IMR-90 (cell line): ENCODE measurements around the gene ANK2. TPM values are rescaled to one million over a fixed set of nuclear protein-coding genes. Genes with fewer than 3 reads are reported as not detected.

Source experiments
- ATAC-seq: fragments of 200-7000 bp; cut with Tn5 transposase; 2 replicates; pipeline ENCODE4 v1.9.1; 2020; ENCODE audit warnings: low read depth, mild to moderate bottlenecking, moderate library complexity
- BruUV-seq: library from RNA; stranded (reverse); fragments of 400-500 nt; replicated peaks from 2 replicates; lab custom pipeline; 2021; lab: Mats Ljungman, UMichigan
- CTCF ChIA-PET: fragments of 300-600 bp; formaldehyde crosslinking; extraction: SDS; loops from one replicate; lab custom pipeline; 2021; ENCODE audit warnings: antibody characterized with exemption; lab: Yijun Ruan, JAX
- POLR2A ChIA-PET: fragments of 300-600 bp; sonication (Branson Sonifier 250); formaldehyde crosslinking; loops from one replicate; lab custom pipeline; 2022; ENCODE audit warnings: antibody characterized with exemption; ENCODE audit not compliant: unreplicated experiment; lab: Charles Lee
- DNase-seq: peaks from one replicate; pipeline ENCODE4 v3.0.0; 2013
- H2AFZ ChIP-seq: replicated peaks from 2 replicates; pipeline ENCODE3; 2013; ENCODE audit warnings: low read length, mild to moderate bottlenecking; ENCODE audit not compliant: poor library complexity
- H2AK5ac ChIP-seq: 2 replicates; pipeline ENCODE4 v1.6.1; 2013; ENCODE audit warnings: low read depth, low read length, inconsistent platforms
- H2AK9ac ChIP-seq: replicated peaks from 2 replicates; pipeline ENCODE3; 2013; ENCODE audit warnings: mild to moderate bottlenecking, low read depth, low read length, moderate library complexity; ENCODE audit not compliant: poor library complexity
- H2BK120ac ChIP-seq: 2 replicates; pipeline ENCODE4 v1.6.1; 2013; ENCODE audit warnings: low read depth, low read length, inconsistent platforms
- H2BK15ac ChIP-seq: 3 replicates; pipeline ENCODE4 v1.6.1; 2013; ENCODE audit warnings: low read depth, low read length, inconsistent platforms
- H2BK20ac ChIP-seq: 2 replicates; pipeline ENCODE4 v1.6.1; 2013; ENCODE audit warnings: low read depth, mild to moderate bottlenecking, inconsistent platforms, low read length, moderate library complexity
- H2BK5ac ChIP-seq: 2 replicates; pipeline ENCODE4 v1.6.1; 2013; ENCODE audit warnings: mild to moderate bottlenecking, low read depth, low read length, inconsistent platforms; ENCODE audit not compliant: poor library complexity, severe bottlenecking
- H3K14ac ChIP-seq: replicated peaks from 2 replicates; pipeline ENCODE4 v1.6.1; 2013; ENCODE audit warnings: low read depth, low read length, inconsistent platforms
- H3K18ac ChIP-seq: 2 replicates; pipeline ENCODE4 v1.6.1; 2013; ENCODE audit warnings: low read depth, low read length, control low read depth
- H3K23ac ChIP-seq: 2 replicates; pipeline ENCODE4 v1.6.1; 2013; ENCODE audit warnings: low read depth, low read length, inconsistent platforms
- H3K27ac ChIP-seq: 2 replicates; pipeline ENCODE4 v1.5.1; 2013; ENCODE audit warnings: mild to moderate bottlenecking, control low read depth, low read length; ENCODE audit not compliant: insufficient read depth
- H3K27me3 ChIP-seq: 2 replicates; pipeline ENCODE4 v1.6.1; 2013; ENCODE audit warnings: low read length; ENCODE audit not compliant: control insufficient read depth, insufficient read depth
- H3K36me3 ChIP-seq: 2 replicates; pipeline ENCODE4 v1.6.1; 2013; ENCODE audit warnings: low read length, mixed read lengths; ENCODE audit not compliant: control insufficient read depth, insufficient read depth
- H3K4ac ChIP-seq: 2 replicates; pipeline ENCODE4 v1.6.1; 2013; ENCODE audit warnings: low read depth, low read length, inconsistent platforms
- H3K4me1 ChIP-seq: 2 replicates; pipeline ENCODE4 v1.6.1; 2013; ENCODE audit warnings: low read length, mixed read lengths; ENCODE audit not compliant: control insufficient read depth, insufficient read depth
- H3K4me2 ChIP-seq: 2 replicates; pipeline ENCODE4 v1.6.1; 2013; ENCODE audit warnings: low read depth, mild to moderate bottlenecking, control low read depth, low read length, moderate library complexity
- H3K4me3 ChIP-seq: 2 replicates; pipeline ENCODE4 v1.5.1; 2013; ENCODE audit warnings: low read depth, mild to moderate bottlenecking, control low read depth, low read length, moderate library complexity; ENCODE audit not compliant: insufficient read depth
- H3K56ac ChIP-seq: 2 replicates; pipeline ENCODE4 v1.6.1; 2013; ENCODE audit warnings: low read length, inconsistent platforms; ENCODE audit not compliant: insufficient read depth; ENCODE audit errors: extremely low read depth
- H3K79me1 ChIP-seq, 2 experiments: 2 replicates each; pipeline ENCODE4 v1.6.1; 2013; ENCODE audit warnings: low read length in 2 of 2, inconsistent platforms in 1 of 2, low read depth in 1 of 2
- H3K9ac ChIP-seq: 2 replicates; pipeline ENCODE4 v1.6.1; 2013; ENCODE audit warnings: low read depth, low read length, control low read depth
- H3K9me1 ChIP-seq: 2 replicates; pipeline ENCODE4 v1.6.1; 2013; ENCODE audit warnings: low read length, inconsistent platforms; ENCODE audit not compliant: insufficient read depth
- H3K9me3 ChIP-seq: 2 replicates; pipeline ENCODE4 v1.6.1; 2013; ENCODE audit warnings: low read length; ENCODE audit not compliant: control insufficient read depth, insufficient read depth
- H4K20me1 ChIP-seq: 2 replicates; pipeline ENCODE4 v1.6.1; 2013; ENCODE audit warnings: low read length, inconsistent platforms; ENCODE audit not compliant: insufficient read depth
- H4K5ac ChIP-seq: 2 replicates; pipeline ENCODE4 v1.6.1; 2013; ENCODE audit warnings: mild to moderate bottlenecking, low read depth, low read length, control low read depth
- H4K8ac ChIP-seq, 2 experiments: 2 replicates each; pipeline ENCODE4 v1.6.1; 2013; ENCODE audit warnings: low read depth in 2 of 2, low read length in 2 of 2, control low read depth in 1 of 2, inconsistent platforms in 1 of 2
- H4K91ac ChIP-seq: 2 replicates; pipeline ENCODE4 v1.6.1; 2013; ENCODE audit warnings: low read depth, low read length, inconsistent platforms; ENCODE audit not compliant: insufficient read depth
- BHLHE40 ChIP-seq: fragments of 150-350 bp; IDR thresholded peaks from 2 replicates; pipeline ENCODE4 v1.6.1; 2016; ENCODE audit warnings: mild to moderate bottlenecking, low read depth, low read length
- CEBPB ChIP-seq: IDR thresholded peaks from 2 replicates; pipeline ENCODE4 v1.6.1; 2012; ENCODE audit warnings: low read depth, low read length, improper control_type of control experiment
- CHD1 ChIP-seq: IDR thresholded peaks from 2 replicates; pipeline ENCODE4 v1.6.1; 2012; ENCODE audit warnings: low read depth, low read length, improper control_type of control experiment
- FOS ChIP-seq: fragments of 150-350 bp; IDR thresholded peaks from 2 replicates; pipeline ENCODE4 v1.6.1; 2016; ENCODE audit warnings: low read depth, low read length
- MAFK ChIP-seq: IDR thresholded peaks from 2 replicates; pipeline ENCODE4 v1.6.1; 2012; ENCODE audit warnings: low read depth, low read length, improper control_type of control experiment
- MAZ ChIP-seq: IDR thresholded peaks from 2 replicates; pipeline ENCODE4 v1.6.1; 2012; ENCODE audit warnings: low read depth, mild to moderate bottlenecking, low read length, improper control_type of control experiment, moderate library complexity, borderline replicate concordance
- MXI1 ChIP-seq: IDR thresholded peaks from 2 replicates; pipeline ENCODE4 v1.6.1; 2012; ENCODE audit warnings: low read depth, mild to moderate bottlenecking, low read length, moderate library complexity, borderline replicate concordance
- NFE2L2 ChIP-seq: fragments of 150-350 bp; IDR thresholded peaks from 2 replicates; pipeline ENCODE4 v1.6.1; 2016; ENCODE audit warnings: low read depth, mild to moderate bottlenecking, low read length
- POLR2A ChIP-seq: IDR thresholded peaks from 2 replicates; pipeline ENCODE4 v1.6.1; 2012; ENCODE audit warnings: mild to moderate bottlenecking, low read depth, low read length
- RAD21 ChIP-seq: IDR thresholded peaks from 2 replicates; pipeline ENCODE4 v1.6.1; 2012; ENCODE audit warnings: low read length, improper control_type of control experiment
- RCOR1 ChIP-seq: IDR thresholded peaks from 2 replicates; pipeline ENCODE4 v1.6.1; 2012; ENCODE audit warnings: mild to moderate bottlenecking, low read length, improper control_type of control experiment; ENCODE audit not compliant: insufficient replicate concordance
- RFX5 ChIP-seq: IDR thresholded peaks from 2 replicates; pipeline ENCODE4 v1.8.0; 2012; ENCODE audit warnings: low read depth, mild to moderate bottlenecking, low read length, moderate library complexity
- SMC3 ChIP-seq: fragments of 150-350 bp; IDR thresholded peaks from 2 replicates; pipeline ENCODE4 v1.6.1; 2016; ENCODE audit warnings: low read depth, mild to moderate bottlenecking, antibody characterized with exemption, low read length, moderate library complexity
- WGBS, 2 experiments: methylation state at CpG; one replicate each; pipeline versions ENCODE4 v1.1.5 to v1.1.7; 2013; ENCODE audit warnings: missing lambda C conversion rate in 2 of 2; ENCODE audit not compliant: insufficient read length in 1 of 2; ENCODE audit errors: extremely low coverage in 2 of 2; 5-methylcytosine and 5-hydroxymethylcytosine counted together
- dilution Hi-C: fragments of 300-500 bp; cut with HindIII; formaldehyde crosslinking; loops from one replicate; pipeline ENCODE4 v1.14.3; 2018; ENCODE audit warnings: low sequenced_read_pairs; ENCODE audit not compliant: unreplicated experiment
- in situ Hi-C: fragments of 300-500 bp; cut with MboI; formaldehyde crosslinking; loops from 3 replicates; pipeline ENCODE4 v1.14.3; 2019; ENCODE audit warnings: low sequenced_read_pairs, inconsistent platforms, mixed read lengths
- intact Hi-C: fragments of 100-400 bp; cut with micrococcal nuclease; formaldehyde crosslinking; loops from 2 replicates; pipeline ENCODE4 v1.10.0; 2022
- polyA plus RNA-seq, 3 experiments: library from polyadenylated mRNA; depleted of rRNA; stranded (reverse); fragments of >200 nt; gene quantifications; 2 replicates each; pipeline ENCODE4 v1.2.3, GENCODE V29; 2012; ENCODE audit warnings: low replicate concordance in 1 of 3
- total RNA-seq: library from RNA; depleted of rRNA; stranded (reverse); fragments of >200 nt; gene quantifications from 2 replicates; pipeline ENCODE4 v1.2.3, GENCODE V29; 2012
- TF ChIP-seq, protein P1 (sequence below): fragments of 150-350 bp; IDR thresholded peaks from 2 replicates; pipeline ENCODE4 v1.6.1; 2017; ENCODE audit warnings: mild to moderate bottlenecking, antibody characterized with exemption, low read length, low read depth
- TF ChIP-seq, protein P2 (sequence below): conservative IDR thresholded peaks from 2 replicates; pipeline ENCODE4 v1.5.1; 2012; ENCODE audit warnings: mild to moderate bottlenecking, low read depth, low read length, improper control_type of control experiment
- TF ChIP-seq, protein P3 (sequence below): fragments of 150-350 bp; IDR thresholded peaks from 2 replicates; pipeline ENCODE4 v1.6.1; 2016; ENCODE audit warnings: low read depth, mild to moderate bottlenecking, low read length, moderate library complexity, borderline replicate concordance

Gene ANK2
- total and polyA plus RNA-seq, 2 of the 4 experiments (the other 2 are of a cell fraction) = 0.82 to 6.6 TPM

DNA sequence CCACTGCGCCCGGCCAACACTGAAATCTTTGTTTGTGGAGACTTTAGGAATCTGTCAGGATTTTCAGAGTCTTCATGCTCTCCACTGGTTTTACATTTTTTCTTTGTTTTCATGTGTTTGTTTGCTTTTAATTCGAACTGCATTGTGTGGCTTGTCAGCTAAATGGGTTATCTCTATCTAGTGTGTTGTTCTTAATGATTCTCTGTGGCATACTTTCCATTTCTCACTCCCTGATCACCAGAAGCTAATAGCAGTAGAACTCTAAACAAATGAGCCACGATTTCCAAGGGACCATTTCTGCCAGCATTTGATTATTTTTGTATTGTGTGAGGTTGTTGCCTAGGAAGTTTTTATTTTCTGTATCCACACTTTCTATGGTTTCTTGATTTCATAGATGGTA lies 359.7 kb downstream of the ANK2 start:
- H2AFZ ChIP-seq = no peak overlapping the region
- no peak overlapping the region for H4K5ac ChIP-seq
- dilution Hi-C loops = no loop called here
- H4K20me1 ChIP-seq = no peaks in the 10 kb centered on the region
- H3K9ac ChIP-seq = no peak overlapping the region
- no peak overlapping the region for H2AK5ac ChIP-seq
- ChIA-PET POLR2A (no interaction called here), CTCF (no interaction called here)
- H3K4me3 ChIP-seq = no peak overlapping the region
- no peaks in the 10 kb centered on the region for H3K9me3 ChIP-seq
- H3K18ac ChIP-seq = no peak overlapping the region
- no peaks in the 10 kb centered on the region for H3K27me3 ChIP-seq
- no TSS peak for BruUV-seq
- TF ChIP-seq, protein P1, sequence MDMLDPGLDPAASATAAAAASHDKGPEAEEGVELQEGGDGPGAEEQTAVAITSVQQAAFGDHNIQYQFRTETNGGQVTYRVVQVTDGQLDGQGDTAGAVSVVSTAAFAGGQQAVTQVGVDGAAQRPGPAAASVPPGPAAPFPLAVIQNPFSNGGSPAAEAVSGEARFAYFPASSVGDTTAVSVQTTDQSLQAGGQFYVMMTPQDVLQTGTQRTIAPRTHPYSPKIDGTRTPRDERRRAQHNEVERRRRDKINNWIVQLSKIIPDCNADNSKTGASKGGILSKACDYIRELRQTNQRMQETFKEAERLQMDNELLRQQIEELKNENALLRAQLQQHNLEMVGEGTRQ = no peak
- TF ChIP-seq MXI1 (no peak), MAFK (no peak), FOS (no peak), CEBPB (no peak), CHD1 (no peak), BHLHE40 (no peak), POLR2A (no peak), NFE2L2 (no peak), RAD21 (no peak), RCOR1 (no peak), MAZ (no peak), SMC3 (no peak), RFX5 (no peak)
- TF ChIP-seq, protein P2, sequence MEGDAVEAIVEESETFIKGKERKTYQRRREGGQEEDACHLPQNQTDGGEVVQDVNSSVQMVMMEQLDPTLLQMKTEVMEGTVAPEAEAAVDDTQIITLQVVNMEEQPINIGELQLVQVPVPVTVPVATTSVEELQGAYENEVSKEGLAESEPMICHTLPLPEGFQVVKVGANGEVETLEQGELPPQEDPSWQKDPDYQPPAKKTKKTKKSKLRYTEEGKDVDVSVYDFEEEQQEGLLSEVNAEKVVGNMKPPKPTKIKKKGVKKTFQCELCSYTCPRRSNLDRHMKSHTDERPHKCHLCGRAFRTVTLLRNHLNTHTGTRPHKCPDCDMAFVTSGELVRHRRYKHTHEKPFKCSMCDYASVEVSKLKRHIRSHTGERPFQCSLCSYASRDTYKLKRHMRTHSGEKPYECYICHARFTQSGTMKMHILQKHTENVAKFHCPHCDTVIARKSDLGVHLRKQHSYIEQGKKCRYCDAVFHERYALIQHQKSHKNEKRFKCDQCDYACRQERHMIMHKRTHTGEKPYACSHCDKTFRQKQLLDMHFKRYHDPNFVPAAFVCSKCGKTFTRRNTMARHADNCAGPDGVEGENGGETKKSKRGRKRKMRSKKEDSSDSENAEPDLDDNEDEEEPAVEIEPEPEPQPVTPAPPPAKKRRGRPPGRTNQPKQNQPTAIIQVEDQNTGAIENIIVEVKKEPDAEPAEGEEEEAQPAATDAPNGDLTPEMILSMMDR = no peak
- TF ChIP-seq, protein P3, sequence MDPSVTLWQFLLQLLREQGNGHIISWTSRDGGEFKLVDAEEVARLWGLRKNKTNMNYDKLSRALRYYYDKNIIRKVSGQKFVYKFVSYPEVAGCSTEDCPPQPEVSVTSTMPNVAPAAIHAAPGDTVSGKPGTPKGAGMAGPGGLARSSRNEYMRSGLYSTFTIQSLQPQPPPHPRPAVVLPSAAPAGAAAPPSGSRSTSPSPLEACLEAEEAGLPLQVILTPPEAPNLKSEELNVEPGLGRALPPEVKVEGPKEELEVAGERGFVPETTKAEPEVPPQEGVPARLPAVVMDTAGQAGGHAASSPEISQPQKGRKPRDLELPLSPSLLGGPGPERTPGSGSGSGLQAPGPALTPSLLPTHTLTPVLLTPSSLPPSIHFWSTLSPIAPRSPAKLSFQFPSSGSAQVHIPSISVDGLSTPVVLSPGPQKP = no peak
- no peaks in the 10 kb centered on the region for H3K36me3 ChIP-seq
- no peak overlapping the region for H3K4ac ChIP-seq
- H3K56ac ChIP-seq = no peak overlapping the region
- no peak overlapping the region for H3K23ac ChIP-seq
- H4K91ac ChIP-seq = no peak overlapping the region
- peaks cover 1% of the 10 kb centered on the region for H3K9me1 ChIP-seq
- H3K27ac ChIP-seq = no peak overlapping the region
- WGBS, 2 experiments = no CpG with 5 or more reads among the region's 4 CpGs
- H3K79me1 ChIP-seq = no peaks in the 10 kb centered on the region
- in situ Hi-C loops = loop anchor here (10.0 kb wide), 1 partner anchor 366 kb away; no protein-coding TSS in a partner anchor
- intact Hi-C loops = no loop called here
- H3K14ac ChIP-seq = no peak overlapping the region
- H2BK20ac ChIP-seq = no peak overlapping the region
- DNase-seq (no peak), ATAC-seq (no peak; the same call in 1 of the 2 replicates)
- H2BK5ac ChIP-seq = no peak overlapping the region
- no peak overlapping the region for H2BK15ac ChIP-seq
- H2AK9ac ChIP-seq = no peak overlapping the region
- no peak overlapping the region for H3K4me2 ChIP-seq
- 0 out of 2 replicates have a peak, but pooled peaks cover 2% of the 10 kb centered on the region for H3K4me1 ChIP-seq
- H4K8ac ChIP-seq = no peak overlapping the region
- no peak overlapping the region for H2BK120ac ChIP-seq
